ENCODE results near the gene SLC22A7.
"Not testable (repeated sequence)": the region's sequence is repeated elsewhere in the genome, so short reads cannot be mapped to it uniquely, and the experiment has no call there.

SLC22A7 gene

DNA sequence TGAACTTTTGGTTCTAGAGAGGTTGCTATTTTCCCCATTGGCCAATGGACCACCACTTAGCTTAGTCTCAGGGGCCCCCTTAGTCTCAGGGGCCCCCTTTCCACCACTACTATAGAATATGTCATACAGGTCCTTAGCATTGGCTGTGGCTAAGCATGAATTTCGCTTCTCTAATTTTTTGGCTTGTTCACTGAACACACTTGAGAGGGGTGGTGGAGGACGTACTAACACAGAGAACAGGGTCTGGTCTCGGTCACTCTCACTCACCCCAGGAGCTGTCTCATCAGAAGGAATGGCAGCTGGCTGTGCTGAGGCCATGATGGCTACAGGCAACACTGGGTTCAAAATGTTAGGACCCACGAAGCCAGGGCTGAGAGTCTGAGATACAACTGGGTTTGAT, 41.1 kb downstream of the SLC22A7 start:
- no peak for DNase-seq (ENCODE audit: low spot score)

DNA sequence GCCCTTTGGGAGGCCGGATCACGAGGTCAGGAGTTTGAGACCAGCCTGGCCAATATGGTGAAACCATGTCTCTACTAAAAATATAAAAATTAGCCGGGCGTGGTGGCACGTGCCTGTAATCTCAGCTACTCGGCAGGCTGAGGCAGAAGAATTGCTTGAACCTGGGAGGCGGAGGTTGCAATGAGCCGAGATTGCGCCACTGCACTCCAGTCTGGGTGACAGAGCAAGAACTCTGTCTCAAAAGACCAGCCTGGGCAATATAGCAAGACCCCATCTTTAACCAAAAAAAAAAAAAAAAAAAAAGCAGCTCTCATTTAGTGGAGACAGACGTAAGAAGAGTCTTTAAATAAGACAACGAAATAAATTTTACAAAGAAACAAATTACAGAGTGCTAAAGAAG, 48.2 kb downstream of the SLC22A7 start:
- not testable (repeated sequence) for DNase-seq (ENCODE audit: low spot score)

DNA sequence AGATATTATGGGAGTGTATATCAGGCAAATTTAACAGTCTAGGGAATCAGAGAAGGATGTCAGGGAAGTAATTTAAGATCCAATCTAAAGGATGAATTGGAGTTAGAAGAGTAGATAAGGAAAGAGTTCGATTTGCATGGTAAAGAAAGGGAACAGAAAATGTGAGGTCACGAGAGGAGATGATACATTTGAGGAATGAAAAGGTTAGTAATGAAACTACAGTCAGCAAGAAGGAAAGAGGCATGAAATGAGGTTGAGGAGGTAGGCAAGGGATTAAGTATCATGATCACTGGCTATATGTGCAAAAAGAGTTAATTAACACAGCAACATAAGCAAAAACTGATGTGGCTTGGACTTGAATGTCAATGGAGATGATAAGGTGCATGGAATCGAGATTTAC, 49.0 kb downstream of the SLC22A7 start:
- no peak for DNase-seq (ENCODE audit: low spot score)

DNA sequence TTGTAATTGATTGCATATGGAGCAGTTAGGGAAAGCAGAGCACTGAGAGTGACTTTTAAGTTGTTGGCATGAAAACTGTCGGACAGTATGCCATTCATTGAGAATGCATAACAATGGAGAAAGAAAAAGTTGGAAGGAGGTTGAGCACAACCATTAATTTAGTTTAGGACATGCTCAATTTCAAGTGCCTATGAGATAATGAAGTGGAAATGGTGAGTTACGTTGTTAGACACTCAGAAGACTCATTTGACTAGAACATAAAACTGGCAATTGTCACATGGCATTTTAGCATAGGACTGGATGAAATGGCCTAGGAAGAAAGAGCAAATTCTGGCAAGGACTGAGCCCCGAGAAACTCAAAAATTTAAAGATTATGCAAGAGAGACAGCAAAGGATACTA, 49.4 kb downstream of the SLC22A7 start:
- no peak for DNase-seq (ENCODE audit: low spot score)

DNA sequence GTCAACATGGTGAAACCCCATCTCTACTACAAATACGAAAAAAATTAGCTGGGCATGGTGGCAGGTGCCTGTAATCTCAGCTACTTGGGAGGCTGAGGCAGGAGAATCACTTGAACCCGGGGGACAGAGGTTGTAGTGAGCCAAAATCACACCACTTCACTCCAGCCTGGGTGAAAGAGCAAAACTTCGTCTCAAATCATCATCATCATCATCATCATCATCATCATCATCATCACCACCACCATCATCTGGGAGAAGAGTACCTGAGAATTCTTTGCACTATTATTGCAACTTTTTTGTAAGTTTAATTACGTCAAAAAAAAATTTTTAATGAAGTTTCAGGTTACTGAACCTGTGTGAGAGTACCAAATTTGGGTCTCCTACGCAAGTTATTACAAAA, 53.9 kb downstream of the SLC22A7 start:
- not testable (repeated sequence) for DNase-seq (ENCODE audit: low spot score)
